ENCODE results near the gene SYT7.

SYT7 gene

DNA sequence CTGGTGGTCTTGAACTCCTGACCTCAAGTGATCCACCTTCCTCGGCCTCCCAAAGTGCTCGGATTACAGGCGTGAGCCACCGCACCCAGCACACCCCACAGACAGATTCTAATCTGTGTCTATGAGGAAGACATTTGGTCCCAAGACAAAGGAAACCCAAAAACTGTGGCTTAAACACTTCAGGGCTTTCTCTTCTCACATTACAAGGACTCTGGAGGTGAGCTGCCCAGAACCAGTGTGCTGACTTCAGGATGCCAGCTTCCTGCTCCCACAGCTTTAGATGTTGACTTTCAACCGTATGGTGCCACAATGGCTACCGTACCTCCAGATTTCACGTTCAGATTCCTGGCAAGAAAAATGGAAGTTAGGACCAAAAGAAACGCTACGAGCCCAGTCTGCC lies 32.2 kb upstream of the SYT7 start:
- TF ChIP-seq EZH2 (IDR thresholded peaks at IDR 0.05) (no peak), FOXP2 (optimal IDR thresholded peaks at IDR 0.05; ENCODE audit: control extremely low read depth, extremely low read length, insufficient read depth) (no peak), POLR2AphosphoS5 (IDR thresholded peaks at IDR 0.05; ENCODE audit: borderline replicate concordance, low read depth, low read length) (no peak)
- H3K9me3 ChIP-seq (ENCODE audit: low read depth, low read length) = no peaks in the 10 kb centered on the region
- no peaks in the 10 kb centered on the region for H3K36me3 ChIP-seq (ENCODE audit: insufficient read depth, low read length)
- H3K27ac ChIP-seq = no peak overlapping the region
- DNase-seq (ENCODE audit: low read depth, low spot score) = no peak
- no peak overlapping the region for H3K4me3 ChIP-seq
- no peak overlapping the region for H3K9ac ChIP-seq (ENCODE audit: insufficient read length)

DNA sequence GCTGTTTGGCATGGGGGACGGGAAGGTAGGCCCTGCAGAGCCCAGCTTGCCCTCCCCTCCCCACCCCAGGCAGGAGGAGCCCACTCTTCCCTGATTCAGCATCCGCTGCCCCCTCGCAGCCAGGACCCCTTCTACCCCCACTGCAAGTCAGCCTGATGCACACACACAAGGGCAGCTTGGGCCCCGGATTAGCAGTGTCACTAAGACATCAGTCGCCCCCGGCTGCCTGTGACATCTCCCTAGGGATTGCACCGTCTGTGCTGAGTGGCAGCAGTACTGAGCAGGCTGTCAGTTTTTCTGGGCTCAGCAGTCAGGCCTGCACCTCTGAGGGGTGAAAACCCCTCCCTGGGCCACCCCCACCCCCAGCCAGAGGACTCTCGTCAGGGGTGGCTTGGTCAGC lies 30.4 kb upstream of the SYT7 start:
- Histone ChIP-seq H3K9me3 (ENCODE audit: low read depth, low read length) (no peaks in the 10 kb centered on the region), H3K4me3 (no peak overlapping the region), H3K9ac (ENCODE audit: insufficient read length) (no peak overlapping the region), H3K36me3 (ENCODE audit: insufficient read depth, low read length) (no peaks in the 10 kb centered on the region), H3K27ac (no peak overlapping the region)
- TF ChIP-seq POLR2AphosphoS5 (IDR thresholded peaks at IDR 0.05; ENCODE audit: borderline replicate concordance, low read depth, low read length) = no peak
- no peak for TF ChIP-seq FOXP2 (optimal IDR thresholded peaks at IDR 0.05; ENCODE audit: control extremely low read depth, extremely low read length, insufficient read depth)
- TF ChIP-seq EZH2 (IDR thresholded peaks at IDR 0.05) = no peak
- DNase-seq (ENCODE audit: low read depth, low spot score) = no peak

- no peaks in the 10 kb centered on the region for H3K36me3 ChIP-seq (ENCODE audit: insufficient read depth, low read length)
- no peak overlapping the region for H3K27ac ChIP-seq
- DNase-seq (ENCODE audit: low read depth, low spot score) = no peak
- no peak overlapping the region for H3K4me3 ChIP-seq
- H3K9me3 ChIP-seq (ENCODE audit: low read depth, low read length) = no peaks in the 10 kb centered on the region
- H3K9ac ChIP-seq (ENCODE audit: insufficient read length) = no peak overlapping the region
- TF ChIP-seq POLR2AphosphoS5 (IDR thresholded peaks at IDR 0.05; ENCODE audit: borderline replicate concordance, low read depth, low read length) = no peak
These were observed 30.0 kb upstream of the SYT7 start for GRCh38 chr11:61610905-61611304.

GRCh38 chr11:61609980-61610366 lies 29.1 kb upstream of the SYT7 start:
- no peak overlapping the region for H3K27ac ChIP-seq
- H3K36me3 ChIP-seq (ENCODE audit: insufficient read depth, low read length) = no peaks in the 10 kb centered on the region
- TF ChIP-seq POLR2AphosphoS5 (IDR thresholded peaks at IDR 0.05; ENCODE audit: borderline replicate concordance, low read depth, low read length) (no peak), FOXP2 (optimal IDR thresholded peaks at IDR 0.05; ENCODE audit: control extremely low read depth, extremely low read length, insufficient read depth) (no peak), EZH2 (IDR thresholded peaks at IDR 0.05) (no peak)
- H3K4me3 ChIP-seq = no peak overlapping the region
- no peak for DNase-seq (ENCODE audit: low read depth, low spot score)
- H3K9me3 ChIP-seq (ENCODE audit: low read depth, low read length) = no peaks in the 10 kb centered on the region
- H3K9ac ChIP-seq (ENCODE audit: insufficient read length) = no peak overlapping the region

DNA sequence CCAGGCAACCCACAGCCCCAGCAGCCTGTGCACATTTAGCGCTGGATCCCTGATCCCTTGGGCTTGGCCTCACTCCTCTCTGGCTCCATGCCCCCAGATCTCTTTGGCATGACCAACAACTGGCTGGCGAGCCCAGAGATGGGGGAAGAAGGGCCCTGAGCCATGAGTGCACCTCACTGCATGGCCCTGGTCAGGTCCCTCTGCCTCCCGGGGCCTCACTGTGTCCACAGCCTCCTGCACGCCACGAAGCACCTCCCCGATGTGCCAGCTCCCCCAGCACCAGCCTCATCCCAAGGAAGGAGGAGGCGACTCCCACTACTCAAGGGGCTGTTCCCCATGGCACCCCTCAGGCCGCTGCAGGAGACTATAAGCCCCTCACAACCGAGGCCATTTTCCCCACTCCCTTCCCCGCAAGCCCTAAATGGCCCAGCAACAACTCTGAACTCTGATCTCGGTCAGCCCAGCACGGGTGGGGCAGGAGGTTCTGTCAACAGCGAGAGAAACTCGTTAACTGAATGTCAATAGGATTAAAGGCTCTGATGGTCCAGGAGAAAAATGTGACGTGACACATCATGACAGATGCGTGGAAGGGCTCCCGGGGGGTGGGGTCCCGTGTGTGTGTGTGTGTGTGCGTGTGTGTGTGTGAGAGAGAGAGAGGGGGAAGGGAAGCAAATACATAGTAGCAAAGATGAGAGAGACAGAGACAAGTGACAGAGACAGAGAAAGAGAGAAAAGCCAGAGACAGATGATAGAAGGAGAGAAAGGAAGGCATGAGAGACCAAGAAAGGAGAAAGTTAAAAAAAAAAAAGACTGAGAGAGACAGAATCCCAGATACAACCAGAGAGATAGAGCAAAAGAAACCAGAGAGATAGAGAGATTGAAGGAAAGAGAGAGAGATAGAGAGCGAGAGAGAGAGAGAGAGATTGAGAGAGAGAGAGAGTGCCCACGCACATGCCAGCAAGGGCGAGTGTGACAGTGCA lies 28.4 kb upstream of the SYT7 start:
- H3K36me3 ChIP-seq (ENCODE audit: insufficient read depth, low read length) = no peaks in the 10 kb centered on the region
- no peak overlapping the region for H3K9ac ChIP-seq (ENCODE audit: insufficient read length)
- no peak for TF ChIP-seq POLR2AphosphoS5 (IDR thresholded peaks at IDR 0.05; ENCODE audit: borderline replicate concordance, low read depth, low read length)
- TF ChIP-seq FOXP2 (optimal IDR thresholded peaks at IDR 0.05; ENCODE audit: control extremely low read depth, extremely low read length, insufficient read depth) = no peak
- TF ChIP-seq EZH2 (IDR thresholded peaks at IDR 0.05) = no peak
- no peaks in the 10 kb centered on the region for H3K9me3 ChIP-seq (ENCODE audit: low read depth, low read length)
- H3K4me3 ChIP-seq = no peak overlapping the region
- no peak for DNase-seq (ENCODE audit: low read depth, low spot score)
- no peak overlapping the region for H3K27ac ChIP-seq

DNA sequence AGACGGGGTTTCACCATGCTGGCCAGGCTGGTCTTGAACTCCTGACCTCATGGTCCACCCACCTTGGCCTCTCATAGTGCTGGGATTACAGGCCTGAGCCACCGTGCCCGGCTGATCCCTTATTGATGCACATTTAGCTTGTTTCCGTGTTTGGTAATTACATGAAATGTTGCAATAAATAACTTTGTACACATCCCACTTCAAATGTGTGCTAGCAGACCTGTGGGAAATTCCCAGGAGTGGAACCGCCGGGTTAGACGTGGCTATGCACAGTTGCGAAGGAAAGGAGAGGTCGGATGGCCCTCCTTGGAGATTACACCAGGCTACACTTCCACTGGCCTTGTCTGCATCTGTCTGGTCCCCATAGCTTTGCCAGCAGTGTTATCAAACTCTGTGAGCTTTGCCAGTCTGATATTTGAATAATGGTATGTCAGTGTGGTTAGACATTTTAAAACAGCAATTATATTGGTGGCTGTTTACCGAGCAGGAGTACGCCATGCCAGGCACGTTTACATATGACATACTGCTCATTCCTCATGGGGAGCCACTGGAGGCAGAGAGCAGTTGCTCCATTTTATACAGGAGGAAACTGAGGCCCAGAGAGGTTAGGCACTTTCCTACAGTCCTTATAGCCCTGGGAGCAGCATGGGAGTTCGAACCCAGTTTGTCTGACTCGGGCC lies 27.2 kb upstream of the SYT7 start:
- H3K36me3 ChIP-seq (ENCODE audit: insufficient read depth, low read length) = no peaks in the 10 kb centered on the region
- H3K4me3 ChIP-seq = no peak overlapping the region
- no peak overlapping the region for H3K27ac ChIP-seq
- no peak overlapping the region for H3K9ac ChIP-seq (ENCODE audit: insufficient read length)
- no peaks in the 10 kb centered on the region for H3K9me3 ChIP-seq (ENCODE audit: low read depth, low read length)
- no peak for DNase-seq (ENCODE audit: low read depth, low spot score)
- TF ChIP-seq POLR2AphosphoS5 (IDR thresholded peaks at IDR 0.05; ENCODE audit: borderline replicate concordance, low read depth, low read length) (no peak), EZH2 (IDR thresholded peaks at IDR 0.05) (no peak), FOXP2 (optimal IDR thresholded peaks at IDR 0.05; ENCODE audit: control extremely low read depth, extremely low read length, insufficient read depth) (no peak)

GRCh38 chr11:61607426-61607825 lies 26.6 kb upstream of the SYT7 start:
- TF ChIP-seq EZH2 (IDR thresholded peaks at IDR 0.05) (no peak), POLR2AphosphoS5 (IDR thresholded peaks at IDR 0.05; ENCODE audit: borderline replicate concordance, low read depth, low read length) (no peak), FOXP2 (optimal IDR thresholded peaks at IDR 0.05; ENCODE audit: control extremely low read depth, extremely low read length, insufficient read depth) (no peak)
- DNase-seq (ENCODE audit: low read depth, low spot score) = no peak
- H3K36me3 ChIP-seq (ENCODE audit: insufficient read depth, low read length) = no peaks in the 10 kb centered on the region
- H3K9me3 ChIP-seq (ENCODE audit: low read depth, low read length) = no peaks in the 10 kb centered on the region
- no peak overlapping the region for H3K9ac ChIP-seq (ENCODE audit: insufficient read length)
- H3K4me3 ChIP-seq = no peak overlapping the region
- no peak overlapping the region for H3K27ac ChIP-seq

DNA sequence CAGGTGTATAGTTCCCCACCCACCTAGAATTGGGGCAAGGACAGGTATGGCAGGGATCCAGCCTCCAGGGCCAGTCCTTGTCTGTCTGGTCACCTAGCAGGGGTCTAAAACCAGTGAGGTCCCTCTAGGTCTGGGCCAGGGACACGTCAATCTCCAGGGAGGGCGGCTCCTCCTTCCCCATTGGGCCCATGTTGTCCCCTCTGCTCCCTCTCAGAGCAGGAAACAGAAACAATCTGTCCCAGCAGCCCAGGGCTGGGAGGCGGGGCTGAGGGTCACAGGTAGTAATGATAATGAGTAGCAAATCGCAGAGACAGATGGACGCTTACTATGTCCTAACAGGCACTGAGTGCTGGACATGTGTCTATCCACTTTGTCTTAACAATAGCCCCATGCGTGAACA lies 22.8 kb upstream of the SYT7 start:
- no peak for DNase-seq (ENCODE audit: low read depth, low spot score)
- TF ChIP-seq EZH2 (IDR thresholded peaks at IDR 0.05) (no peak), POLR2AphosphoS5 (IDR thresholded peaks at IDR 0.05; ENCODE audit: borderline replicate concordance, low read depth, low read length) (no peak), FOXP2 (optimal IDR thresholded peaks at IDR 0.05; ENCODE audit: control extremely low read depth, extremely low read length, insufficient read depth) (no peak)
- H3K9me3 ChIP-seq (ENCODE audit: low read depth, low read length) = no peaks in the 10 kb centered on the region
- H3K27ac ChIP-seq = no peak overlapping the region
- H3K9ac ChIP-seq (ENCODE audit: insufficient read length) = no peak overlapping the region
- no peak overlapping the region for H3K4me3 ChIP-seq
- no peaks in the 10 kb centered on the region for H3K36me3 ChIP-seq (ENCODE audit: insufficient read depth, low read length)
